HG03097 (cell line): Measurements from ENCODE around the gene AMOTL2.

Experiments
- ATAC-seq: cut with Tn5 transposase; IDR thresholded peaks from one replicate; pipeline ENCODE4 v1.9.1; 2021; ENCODE audit not compliant: unreplicated experiment, low FRiP score

The AMOTL2 gene

GRCh38 chr3:134353831-134354611, 20.2 kb downstream of the AMOTL2 start:
- ATAC-seq: no peak

DNA sequence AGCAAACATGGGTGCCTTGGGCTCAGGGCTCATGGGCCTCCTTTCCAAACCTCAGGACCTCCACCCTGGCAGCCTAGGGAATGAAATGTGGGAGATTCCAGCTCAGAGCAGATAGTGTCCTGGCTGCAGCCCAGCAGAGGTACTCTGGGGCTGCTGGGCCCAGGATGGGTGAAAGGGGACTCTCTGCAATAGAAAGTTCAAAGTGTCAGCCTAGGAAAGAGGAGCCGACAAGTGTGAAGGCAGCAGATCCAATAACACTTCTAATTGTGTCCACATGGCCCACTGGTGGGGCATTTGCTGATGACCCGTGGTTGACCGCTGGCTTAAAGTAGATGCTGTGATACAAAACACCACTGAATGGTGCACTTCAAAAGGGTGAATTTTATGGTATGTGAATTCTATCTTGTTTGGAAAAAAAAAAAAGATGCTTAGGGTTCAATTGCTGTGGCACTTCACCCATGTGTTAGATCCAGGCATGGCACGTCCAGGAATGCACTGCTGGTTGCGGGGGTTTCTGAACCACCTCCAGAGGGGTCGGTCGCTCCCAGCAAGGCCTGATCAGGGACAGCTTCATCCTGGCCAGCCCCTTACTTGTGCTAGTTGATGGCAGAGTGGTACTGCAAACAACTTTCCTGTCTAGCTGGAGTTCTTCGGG, 20.9 kb downstream of the AMOTL2 start:
- no peak for ATAC-seq

DNA sequence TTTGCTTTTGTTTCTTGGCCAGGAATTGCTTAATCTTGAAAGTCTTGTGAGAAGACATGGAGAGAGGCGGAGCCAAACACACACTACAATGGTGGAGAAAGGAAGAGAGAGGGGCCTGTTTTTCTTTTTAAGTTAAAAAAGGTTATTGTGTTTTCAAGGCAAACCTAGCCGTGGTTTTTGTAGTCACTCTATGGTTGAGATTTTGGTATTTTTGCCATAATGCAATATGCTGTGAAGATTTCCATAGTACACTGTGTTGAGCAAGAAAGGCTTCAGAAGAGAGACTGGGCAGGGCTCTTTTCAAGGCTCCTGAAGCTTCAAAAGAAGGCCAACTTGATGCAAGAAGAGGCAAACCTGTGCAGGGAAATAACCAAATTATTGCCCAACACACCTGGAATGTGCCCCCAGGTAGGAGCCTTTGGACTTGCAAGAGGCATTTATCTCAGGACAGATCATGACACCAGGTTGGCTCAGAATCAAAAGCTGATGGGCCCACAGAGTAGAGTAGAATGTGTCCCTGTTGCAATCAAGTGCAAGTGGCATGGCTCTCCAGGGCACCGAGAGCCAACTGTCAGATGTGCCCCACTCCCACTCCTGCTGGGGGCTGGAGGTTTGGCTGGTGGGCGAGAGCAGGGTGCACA, 22.1 kb downstream of the AMOTL2 start:
- no peak for ATAC-seq

GRCh38 chr3:134351427-134351826, 22.8 kb downstream of the AMOTL2 start:
- ATAC-seq: no peak

- no peak for ATAC-seq
These were observed 23.4 kb downstream of the AMOTL2 start for GRCh38 chr3:134350861-134351311.

- ATAC-seq: no peak
These were observed 24.0 kb downstream of the AMOTL2 start for GRCh38 chr3:134350266-134350665.

GRCh38 chr3:134348524-134348923, 25.7 kb downstream of the AMOTL2 start:
- ATAC-seq: no peak

- ATAC-seq: no peak
These were observed 26.7 kb downstream of the AMOTL2 start for GRCh38 chr3:134347551-134347950.

- ATAC-seq: no peak
These were observed 27.5 kb downstream of the AMOTL2 start for GRCh38 chr3:134346744-134347143.

- ATAC-seq: no peak
These were observed 29.0 kb downstream of the AMOTL2 start for GRCh38 chr3:134345202-134345601.

- no peak for ATAC-seq
These were observed 29.7 kb downstream of the AMOTL2 start for GRCh38 chr3:134344560-134344959.

GRCh38 chr3:134342259-134342658, 32.0 kb downstream of the AMOTL2 start:
- no peak for ATAC-seq

GRCh38 chr3:134341389-134341788, 32.9 kb downstream of the AMOTL2 start:
- no peak for ATAC-seq

DNA sequence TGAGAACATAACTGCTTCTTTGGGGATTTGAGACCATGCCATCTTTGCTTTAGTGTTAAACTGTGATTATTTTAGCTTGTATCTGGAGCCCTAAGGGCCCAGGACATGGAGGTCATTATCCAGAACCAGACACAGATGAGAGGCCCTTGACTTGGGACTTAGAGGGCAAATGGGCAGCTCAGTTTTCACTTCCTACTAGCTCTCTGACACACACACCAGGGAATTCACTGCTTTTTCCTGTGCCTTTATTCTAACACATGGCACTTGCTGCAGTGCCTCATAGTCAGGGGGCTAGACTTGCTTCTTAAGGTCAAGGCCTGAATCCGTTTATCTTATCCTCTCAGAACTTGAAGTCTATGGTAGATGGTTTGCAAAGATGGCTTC, 33.3 kb downstream of the AMOTL2 start:
- no peak for ATAC-seq

DNA sequence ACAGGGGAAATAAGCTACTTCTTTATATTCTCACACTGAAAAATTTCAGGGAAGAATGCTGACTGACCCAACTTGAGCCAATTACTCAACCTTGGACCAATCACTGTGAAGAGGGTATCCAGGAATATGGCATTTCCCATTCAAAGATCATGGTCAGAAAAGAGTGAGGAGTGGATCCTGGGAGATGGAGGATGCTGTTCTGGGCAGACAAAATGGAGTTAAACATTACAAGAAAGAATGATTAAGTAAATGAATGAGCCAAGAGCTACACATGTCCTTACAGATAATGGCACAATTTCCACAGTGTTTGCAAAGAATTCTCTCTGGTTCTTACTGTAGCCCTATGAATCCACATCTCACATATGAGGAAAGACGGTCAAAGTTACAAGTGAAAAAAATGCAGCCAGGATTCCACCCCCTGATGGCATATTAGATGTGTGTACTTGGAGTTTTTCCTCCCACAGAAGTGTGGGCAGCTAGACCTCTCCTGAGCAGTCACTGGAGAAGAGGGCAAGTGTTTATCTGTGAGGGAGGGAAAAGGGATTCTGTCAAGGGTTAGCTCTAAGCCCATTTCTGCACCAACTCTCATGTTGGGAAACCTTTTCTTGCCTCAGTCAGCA, 33.8 kb downstream of the AMOTL2 start:
- no peak for ATAC-seq

DNA sequence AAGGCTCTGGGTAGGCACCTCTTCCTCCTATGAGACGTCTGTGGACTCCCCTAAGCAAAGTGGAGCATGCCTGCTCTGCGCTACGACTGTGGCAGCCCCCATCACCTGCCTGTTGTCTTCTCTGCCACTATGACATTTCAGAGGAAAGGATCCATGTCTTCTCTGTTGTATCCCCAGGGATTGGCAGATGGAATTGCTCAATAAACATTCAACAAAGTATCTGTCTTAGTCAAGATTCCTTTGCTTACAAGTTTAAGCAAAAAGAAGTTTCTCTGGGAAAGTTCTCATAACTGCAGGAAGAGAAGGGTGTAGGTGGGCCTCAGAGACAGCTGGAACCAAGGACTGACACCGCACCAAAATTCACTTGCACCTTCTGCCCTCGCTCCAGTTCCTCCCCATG, 34.3 kb downstream of the AMOTL2 start:
- no peak for ATAC-seq

GRCh38 chr3:134339331-134339730, 34.9 kb downstream of the AMOTL2 start:
- ATAC-seq: no peak

DNA sequence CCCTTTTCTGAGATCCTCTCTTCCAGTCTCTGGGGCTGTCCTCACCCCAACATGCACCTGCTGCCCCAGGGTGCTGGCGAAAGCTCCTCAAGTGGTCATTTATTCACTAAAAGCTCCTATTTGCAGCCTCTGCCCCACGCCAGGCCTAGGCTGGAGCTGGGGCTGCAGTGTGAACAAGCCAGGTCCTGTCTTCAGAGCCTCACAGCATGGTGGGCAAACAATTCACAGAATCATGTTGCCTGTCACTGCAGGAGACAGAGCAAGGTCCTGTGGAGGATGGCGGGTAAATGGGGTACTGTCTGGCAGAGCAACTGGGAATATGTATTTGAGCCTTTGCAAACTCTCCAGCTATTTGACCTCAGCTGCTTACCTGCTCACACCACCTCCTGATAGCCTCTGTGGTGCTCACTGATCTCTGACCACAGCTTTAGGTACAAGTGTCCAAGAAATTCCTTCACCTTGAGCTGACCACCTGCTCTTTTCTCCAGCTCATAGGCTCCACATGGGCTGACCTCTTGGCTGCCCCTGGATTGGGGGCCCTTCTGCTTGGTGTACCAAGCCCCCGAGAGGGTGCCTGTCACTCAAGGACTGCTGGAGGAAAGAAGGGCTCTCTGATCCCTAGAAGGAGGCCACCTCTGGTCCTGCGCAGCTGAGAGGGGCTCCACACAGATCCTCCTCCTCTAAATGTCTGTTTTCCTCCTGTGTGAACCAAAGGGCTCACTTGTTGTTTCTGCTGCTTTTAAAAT, 35.6 kb downstream of the AMOTL2 start:
- ATAC-seq: no peak

DNA sequence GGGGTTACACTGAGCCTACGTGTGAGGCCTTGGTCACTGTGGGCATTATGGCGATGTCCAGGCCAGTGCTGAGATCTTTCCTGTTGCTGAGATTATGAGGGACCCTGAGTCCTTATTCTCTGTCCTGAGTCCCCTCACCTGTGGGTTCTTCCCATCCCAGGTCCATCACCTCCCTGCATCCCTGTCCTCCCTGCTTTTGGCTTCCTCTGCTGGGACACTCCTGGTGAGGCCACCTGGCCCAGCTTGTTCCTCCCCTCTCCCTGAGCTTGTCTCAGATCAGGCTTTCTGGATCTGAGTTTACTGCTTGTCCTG, 36.1 kb downstream of the AMOTL2 start:
- ATAC-seq: no peak

GRCh38 chr3:134337511-134338200, 36.6 kb downstream of the AMOTL2 start:
- no peak for ATAC-seq
